Hematopoietic multipotent progenitor cell treated with erythropoietin and hydrocortisone succinate and interleukin-3 and kit ligand, for 8 days (in vitro differentiated cells): ENCODE measurements around the gene SNRNP48.

Source experiments
- DNase-seq: peaks from one replicate; pipeline ENCODE4 v3.0.0-alpha.2; 2015

SNRNP48 gene

GRCh38 chr6:7559651-7560385 lies 30.2 kb upstream of the SNRNP48 start:
- no peak for DNase-seq

DNA sequence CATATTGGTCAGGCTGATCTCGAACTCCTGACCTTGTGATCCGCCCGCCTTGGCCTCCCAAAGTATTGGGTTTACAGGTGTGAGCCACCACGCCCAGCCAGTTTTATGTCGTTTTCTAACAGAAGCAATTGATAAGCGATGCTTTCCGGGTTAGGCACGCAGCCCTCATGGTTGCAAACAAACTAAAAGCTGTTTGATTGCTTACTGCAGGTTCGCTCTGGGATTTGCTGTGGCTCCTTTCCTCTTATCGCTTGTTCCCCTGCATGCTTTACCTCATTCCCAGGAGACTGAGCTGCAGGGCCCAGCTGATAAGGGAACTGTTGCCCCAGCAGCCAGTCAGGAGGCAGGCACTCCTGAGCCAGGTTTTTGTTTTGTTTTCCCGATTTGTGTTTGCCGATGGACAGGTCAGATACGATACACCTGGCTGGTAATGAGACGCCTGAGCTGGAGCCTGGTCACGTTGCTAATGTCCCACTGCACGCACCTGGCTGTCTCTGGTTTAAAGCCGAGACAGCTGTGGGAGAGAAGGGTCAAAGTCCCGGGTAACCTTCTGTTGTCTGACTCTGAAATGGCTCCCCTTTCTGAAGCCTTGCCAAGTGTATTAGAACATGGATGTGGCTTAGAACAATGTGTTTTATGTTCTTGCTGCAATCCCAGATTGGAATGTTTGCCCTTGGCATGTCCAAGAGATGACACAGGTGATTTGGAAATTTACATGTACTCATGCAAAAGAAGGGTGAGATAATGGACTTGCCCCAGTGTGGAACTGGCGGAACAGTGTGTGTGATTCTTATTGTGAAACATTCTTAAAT lies 28.6 kb upstream of the SNRNP48 start:
- DNase-seq: no peak

DNA sequence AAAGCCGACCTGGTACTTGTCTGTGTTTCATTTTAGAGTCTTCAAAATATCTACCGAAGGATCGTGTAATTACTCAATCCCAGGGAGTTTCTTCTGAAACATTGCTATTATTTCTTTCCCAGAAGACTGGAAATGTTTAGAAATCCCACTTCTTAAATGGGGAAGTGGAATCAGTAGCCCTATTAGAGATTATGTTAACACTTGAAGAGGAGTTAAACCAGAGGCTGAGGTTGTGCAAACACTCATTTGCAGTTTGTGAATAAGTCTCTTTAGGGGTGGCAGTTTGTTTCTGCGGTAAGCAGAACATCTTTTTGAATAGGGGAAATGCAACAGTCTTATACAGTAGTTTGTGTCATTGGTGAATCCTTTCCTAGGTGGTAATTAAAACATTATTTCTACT lies 27.2 kb upstream of the SNRNP48 start:
- no peak for DNase-seq

GRCh38 chr6:7566107-7566506 lies 23.9 kb upstream of the SNRNP48 start:
- DNase-seq: no peak

DNA sequence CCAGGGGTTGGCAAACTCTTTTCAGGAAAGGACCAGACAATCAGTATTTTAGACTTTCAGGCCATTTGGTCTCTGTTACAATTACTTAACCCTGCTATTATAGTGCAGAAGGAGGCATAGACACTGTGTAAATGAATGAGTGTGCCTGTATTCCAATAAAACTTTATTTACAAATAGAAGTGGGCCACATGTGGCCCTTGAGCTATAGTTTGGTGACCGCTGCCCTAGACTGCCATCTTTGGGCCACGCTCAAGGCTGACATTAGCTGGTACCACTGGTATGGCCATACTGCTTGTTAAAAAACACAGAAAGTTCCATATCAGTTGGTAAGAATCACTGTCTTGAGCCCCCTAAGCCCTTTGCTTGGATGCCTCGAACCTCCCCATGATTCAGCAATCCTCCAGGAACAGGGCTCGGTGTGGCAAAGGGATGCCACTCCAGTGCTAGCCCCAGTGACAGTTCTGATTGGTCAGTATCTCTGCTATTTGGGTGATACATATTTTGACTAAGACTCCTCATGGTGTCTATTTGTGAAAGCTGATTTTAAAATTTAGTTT lies 23.3 kb upstream of the SNRNP48 start:
- DNase-seq: no peak

GRCh38 chr6:7568021-7568420 lies 22.0 kb upstream of the SNRNP48 start:
- no peak for DNase-seq

- DNase-seq: no peak
These were observed 20.9 kb upstream of the SNRNP48 start for GRCh38 chr6:7569082-7569481.

DNA sequence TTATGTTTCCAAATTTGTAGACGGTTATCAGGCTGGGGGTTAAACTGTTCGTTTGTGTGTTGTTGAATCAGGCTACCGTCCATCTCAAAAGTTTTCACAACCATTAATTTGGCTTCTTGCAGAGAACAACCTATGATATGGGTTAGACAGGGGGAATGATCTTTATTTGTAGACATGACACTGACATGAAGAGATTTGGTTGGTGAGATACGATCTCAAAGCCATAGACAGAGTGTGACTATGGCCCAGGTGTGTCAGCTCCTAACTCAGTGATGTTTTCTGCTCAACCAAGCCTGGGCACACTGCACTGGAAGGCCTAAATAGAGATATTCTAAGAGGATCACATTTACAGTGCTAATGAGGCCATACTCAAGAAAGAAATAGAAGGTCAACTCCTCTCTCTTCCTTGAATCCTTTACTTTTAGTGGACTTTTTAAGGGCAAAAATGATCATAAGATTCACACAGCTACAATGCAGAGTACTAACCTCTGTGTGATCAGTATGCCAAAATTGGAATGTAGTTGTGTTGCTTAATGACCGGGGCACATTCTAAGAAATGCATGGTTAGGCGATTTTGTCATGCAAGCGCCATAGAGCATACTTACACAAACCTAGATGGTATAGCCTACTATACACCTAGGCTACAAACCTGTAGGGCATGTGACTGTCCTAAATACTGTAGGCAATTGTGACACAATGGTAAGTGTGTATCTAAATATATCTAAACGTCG lies 17.6 kb upstream of the SNRNP48 start:
- DNase-seq: no peak

DNA sequence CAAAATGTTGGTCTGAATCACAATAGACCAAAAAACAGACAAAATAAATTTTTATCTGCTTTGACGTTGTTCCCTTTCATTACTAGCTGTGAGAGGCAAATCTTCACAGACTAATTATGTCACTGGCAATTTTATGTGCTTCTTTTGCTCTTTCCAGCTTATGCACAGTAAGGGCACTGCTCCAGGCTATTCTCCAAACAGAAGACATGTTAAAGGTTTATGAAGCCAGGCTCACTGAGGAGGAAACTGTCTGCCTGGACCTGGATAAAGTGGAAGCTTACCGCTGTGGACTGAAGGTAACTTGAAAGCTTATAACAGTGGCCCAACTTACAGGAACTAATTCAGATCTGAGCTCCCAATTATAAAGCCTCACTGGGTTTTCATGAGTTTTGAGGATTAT lies 15.5 kb upstream of the SNRNP48 start:
- no peak for DNase-seq

- no peak for DNase-seq
These were observed 11.5 kb upstream of the SNRNP48 start for GRCh38 chr6:7578516-7578915.

GRCh38 chr6:7578931-7579330 lies 11.1 kb upstream of the SNRNP48 start:
- DNase-seq: no peak

GRCh38 chr6:7579851-7580250 lies 10.1 kb upstream of the SNRNP48 start:
- peak; percentile 64 for DNase-seq

GRCh38 chr6:7580537-7580926 lies 9.5 kb upstream of the SNRNP48 start:
- no peak for DNase-seq

- DNase-seq: no peak
These were observed 8.9 kb upstream of the SNRNP48 start for GRCh38 chr6:7580927-7581618.

GRCh38 chr6:7585287-7585930 lies 4.6 kb upstream of the SNRNP48 start:
- DNase-seq: no peak

- peak; percentile 18 for DNase-seq
These were observed 2.3 kb upstream of the SNRNP48 start for GRCh38 chr6:7587631-7588100.

GRCh38 chr6:7588506-7588905 lies 1.5 kb upstream of the SNRNP48 start:
- no peak for DNase-seq

DNA sequence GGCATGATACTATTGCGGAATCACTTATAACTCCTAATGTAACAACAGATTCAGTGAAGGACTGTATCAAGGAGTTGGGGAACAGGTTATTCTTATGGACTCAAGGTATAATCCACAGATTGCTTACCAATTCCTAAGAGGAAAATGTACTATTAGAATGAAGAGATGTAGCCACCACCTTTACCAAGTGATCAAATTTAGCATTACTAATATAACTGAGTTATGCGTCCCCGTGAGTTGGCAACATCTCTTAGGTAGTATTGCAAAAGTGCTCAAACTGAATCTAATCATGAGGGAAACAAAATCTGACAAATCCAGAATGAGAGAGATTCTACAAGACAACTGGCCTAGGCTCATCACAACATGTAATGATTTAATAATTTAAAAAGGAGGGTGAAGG lies 777 bp upstream of the SNRNP48 start:
- DNase-seq: no peak

DNA sequence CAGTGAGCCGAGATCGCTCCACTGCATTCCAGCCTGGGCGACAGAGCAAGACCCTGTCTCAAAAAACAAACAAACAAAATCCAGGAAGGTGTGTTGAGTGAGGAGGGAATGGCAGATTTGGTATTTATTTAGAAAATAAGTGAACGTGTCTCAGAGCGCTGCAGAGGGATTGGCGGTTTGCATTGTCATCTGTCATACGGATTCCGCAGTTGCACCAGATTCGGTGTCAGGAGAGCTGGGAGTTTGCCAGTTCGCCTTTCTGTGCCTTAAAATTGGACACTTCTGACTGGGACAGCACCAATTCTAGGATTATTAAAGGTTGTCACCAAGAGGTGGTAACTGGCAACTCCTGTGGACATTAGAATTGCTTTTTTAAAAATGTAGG lies 912 bp downstream of the SNRNP48 start:
- peak; percentile 44 for DNase-seq

DNA sequence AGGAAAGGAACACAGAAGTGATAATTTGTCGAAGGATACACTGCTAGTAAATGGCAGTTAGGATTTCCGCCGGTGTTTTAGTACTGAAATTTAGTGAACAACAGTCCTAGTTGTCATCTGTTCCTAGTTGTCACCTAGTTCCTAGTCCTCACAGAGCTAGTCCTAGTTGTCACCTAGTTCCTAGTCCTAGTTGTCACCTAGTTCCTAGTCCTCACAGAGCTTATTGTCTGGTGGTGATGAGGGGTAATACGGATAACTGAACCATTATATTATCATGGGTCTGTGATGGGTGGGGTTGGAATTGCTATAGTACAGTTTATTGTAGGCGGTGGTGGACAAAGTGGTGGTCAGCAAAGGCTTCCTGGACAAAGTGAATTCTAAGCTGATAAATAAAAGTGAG lies 1.8 kb downstream of the SNRNP48 start:
- DNase-seq: peak; percentile 6

DNA sequence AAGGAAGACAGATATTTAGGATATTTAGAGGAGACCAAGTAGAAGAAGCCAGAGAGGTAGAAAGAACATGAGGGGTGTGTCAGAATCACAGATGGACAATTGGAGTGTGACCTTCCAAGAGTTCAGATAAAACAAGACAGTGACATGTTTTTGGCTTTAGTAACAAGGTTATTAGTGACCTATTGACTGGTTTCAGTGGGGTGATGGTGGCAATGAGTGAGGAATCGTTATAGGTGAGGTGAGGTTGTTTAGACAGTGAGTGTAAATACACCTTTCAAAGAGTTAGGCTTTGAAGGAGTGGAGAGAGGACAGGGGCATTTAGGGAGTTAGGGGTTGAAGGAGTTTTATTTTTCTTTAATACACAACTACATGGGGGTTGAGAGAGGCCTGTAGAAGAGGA lies 3.2 kb downstream of the SNRNP48 start:
- no peak for DNase-seq

DNA sequence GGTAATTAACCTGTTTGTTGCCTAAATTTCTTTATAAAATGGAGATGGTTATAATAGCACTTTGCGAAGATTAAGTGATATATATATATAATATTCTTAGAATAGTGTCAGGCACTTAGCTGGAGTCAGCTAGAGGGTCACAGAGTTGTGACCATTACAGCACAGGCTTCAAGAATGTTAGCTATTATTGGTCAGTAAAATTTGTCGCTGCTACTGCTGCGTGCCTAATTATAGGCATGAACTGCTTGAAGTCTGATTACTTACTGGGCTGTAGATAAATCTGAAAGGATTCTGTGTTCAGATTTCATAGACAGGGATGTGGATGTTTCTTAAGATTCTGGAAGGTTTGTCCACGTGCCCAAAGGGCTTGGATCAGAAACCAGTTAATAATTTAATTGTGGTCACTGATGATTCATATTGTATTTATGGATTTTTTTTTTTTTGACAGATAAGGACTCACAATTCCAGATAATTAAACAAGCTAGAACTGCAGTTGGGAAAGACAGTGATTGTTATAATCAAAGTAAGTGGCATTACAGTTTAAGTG lies 4.7 kb downstream of the SNRNP48 start:
- DNase-seq: no peak
